Measurements from ENCODE around the gene DHDH. TPM values are rescaled to one million over a fixed set of nuclear protein-coding genes. Genes with fewer than 3 reads are reported as not detected.
"Not testable (repeated sequence)": the region's sequence is repeated elsewhere in the genome, so short reads cannot be mapped to it uniquely, and the experiment has no call there.

The DHDH gene
- total RNA-seq, 1 donor from 2014 or later = not detected

DNA sequence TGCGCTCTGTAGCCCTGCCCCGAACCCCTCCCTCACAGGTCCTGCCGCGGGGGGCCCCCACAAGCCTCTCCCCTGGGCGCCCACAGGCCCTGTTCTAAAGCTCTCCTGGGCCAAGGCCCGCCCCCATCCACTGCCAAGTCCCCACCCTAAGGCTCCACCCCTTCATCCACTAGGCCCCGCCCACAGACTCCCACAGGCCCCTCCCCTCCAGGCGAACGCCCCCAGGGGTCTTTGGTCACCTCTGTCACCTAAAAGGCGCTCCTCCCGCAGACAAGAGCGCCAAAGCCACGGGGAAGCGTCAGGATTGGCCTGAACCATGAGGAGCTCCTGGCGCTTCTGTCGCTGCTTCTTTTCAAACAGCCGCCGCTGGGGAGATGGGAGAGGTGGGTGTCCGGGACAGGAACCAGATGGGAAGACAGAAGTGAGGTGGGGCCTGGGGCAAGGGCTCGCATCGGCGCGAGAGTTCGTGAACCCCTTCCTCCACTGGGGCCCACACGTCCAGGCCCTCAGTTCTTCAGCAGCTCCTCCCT, 37.2 kb upstream of the DHDH start:
- Histone ChIP-seq H3K9me3 (no peaks in the 10 kb centered on the region), H3K27ac (peak overlapping the region in 1 of 2 donors; percentile 48), H3K4me3 (peak overlapping the region in 1 of 2 donors; percentile 59), H3K4me1 (peaks cover under 1 to 10% of the 10 kb centered on the region in 2 donors), H3K36me3 (no peaks in the 10 kb centered on the region), H3K27me3 (no peaks in the 10 kb centered on the region)
- no peak for DNase-seq (ENCODE audit: low spot score in 2 of 2)
- TF ChIP-seq, protein P1, sequence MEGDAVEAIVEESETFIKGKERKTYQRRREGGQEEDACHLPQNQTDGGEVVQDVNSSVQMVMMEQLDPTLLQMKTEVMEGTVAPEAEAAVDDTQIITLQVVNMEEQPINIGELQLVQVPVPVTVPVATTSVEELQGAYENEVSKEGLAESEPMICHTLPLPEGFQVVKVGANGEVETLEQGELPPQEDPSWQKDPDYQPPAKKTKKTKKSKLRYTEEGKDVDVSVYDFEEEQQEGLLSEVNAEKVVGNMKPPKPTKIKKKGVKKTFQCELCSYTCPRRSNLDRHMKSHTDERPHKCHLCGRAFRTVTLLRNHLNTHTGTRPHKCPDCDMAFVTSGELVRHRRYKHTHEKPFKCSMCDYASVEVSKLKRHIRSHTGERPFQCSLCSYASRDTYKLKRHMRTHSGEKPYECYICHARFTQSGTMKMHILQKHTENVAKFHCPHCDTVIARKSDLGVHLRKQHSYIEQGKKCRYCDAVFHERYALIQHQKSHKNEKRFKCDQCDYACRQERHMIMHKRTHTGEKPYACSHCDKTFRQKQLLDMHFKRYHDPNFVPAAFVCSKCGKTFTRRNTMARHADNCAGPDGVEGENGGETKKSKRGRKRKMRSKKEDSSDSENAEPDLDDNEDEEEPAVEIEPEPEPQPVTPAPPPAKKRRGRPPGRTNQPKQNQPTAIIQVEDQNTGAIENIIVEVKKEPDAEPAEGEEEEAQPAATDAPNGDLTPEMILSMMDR (IDR thresholded peaks at IDR 0.05) = no peak
- intact Hi-C loops (cut with DNase I) = no loop called here

DNA sequence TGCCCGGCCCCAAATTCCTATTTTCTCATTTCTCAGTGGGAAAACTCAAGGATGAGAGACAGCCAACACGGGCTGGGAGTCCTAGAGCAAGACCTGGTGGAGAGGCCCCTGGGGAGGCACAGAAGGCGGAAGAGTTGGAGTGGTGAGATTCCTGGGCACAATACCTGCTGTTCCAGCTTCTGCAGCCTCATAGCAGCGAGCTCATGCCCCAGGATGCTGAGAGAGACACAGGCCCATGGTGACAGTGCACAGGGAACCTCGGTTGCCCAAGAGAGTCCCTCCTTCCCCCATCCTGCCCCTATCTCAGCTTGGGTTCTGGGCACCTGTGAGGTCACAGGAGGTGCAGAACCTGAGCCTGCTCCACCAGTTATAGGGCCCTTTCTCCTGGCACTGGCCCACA, 36.3 kb upstream of the DHDH start:
- TF ChIP-seq, protein P1 (IDR thresholded peaks at IDR 0.05) = no peak

DNA sequence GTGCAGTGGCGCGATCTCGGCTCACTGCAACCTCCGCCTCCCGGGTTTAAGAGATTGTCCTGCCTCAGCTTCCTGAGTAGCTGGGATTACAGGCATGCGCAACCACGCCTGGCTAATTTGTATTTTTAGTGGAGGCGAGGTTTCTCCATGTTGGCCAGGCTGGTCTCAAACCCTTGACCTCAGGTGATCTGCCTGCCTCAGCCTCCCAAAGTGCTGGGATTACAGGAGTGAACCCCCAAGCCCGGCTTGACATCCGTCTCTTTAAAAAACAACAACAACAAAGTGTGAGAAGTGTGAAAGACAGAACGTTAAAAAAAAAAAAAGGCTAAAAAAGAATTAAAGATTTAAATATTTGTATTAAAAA, 34.1 kb upstream of the DHDH start:
- intact Hi-C loops (cut with DNase I); H3K36me3 ChIP-seq; H3K27me3 ChIP-seq; H3K9me3 ChIP-seq; DNase-seq (ENCODE audit: low spot score in 2 of 2): not testable (repeated sequence)
- Histone ChIP-seq H3K4me3 (peak overlapping the region in 1 of 2 donors; percentile 91), H3K27ac (peak overlapping the region; percentile 94 to 96), H3K4me1 (peaks cover 6 to 28% of the 10 kb centered on the region in 2 donors)

More for the DNA sequence above, 36.3 kb upstream of the DHDH start:
- no peak for DNase-seq (ENCODE audit: low spot score in 2 of 2)
- Histone ChIP-seq H3K27ac (peak overlapping the region in 1 of 2 donors; percentile 48), H3K4me1 (peaks cover 6 to 19% of the 10 kb centered on the region in 2 donors), H3K4me3 (no peak overlapping the region), H3K27me3 (no peaks in the 10 kb centered on the region), H3K9me3 (no peaks in the 10 kb centered on the region), H3K36me3 (peaks cover 0 to 4% of the 10 kb centered on the region in 2 donors)
- intact Hi-C loops (cut with DNase I) = no loop called here

DNA sequence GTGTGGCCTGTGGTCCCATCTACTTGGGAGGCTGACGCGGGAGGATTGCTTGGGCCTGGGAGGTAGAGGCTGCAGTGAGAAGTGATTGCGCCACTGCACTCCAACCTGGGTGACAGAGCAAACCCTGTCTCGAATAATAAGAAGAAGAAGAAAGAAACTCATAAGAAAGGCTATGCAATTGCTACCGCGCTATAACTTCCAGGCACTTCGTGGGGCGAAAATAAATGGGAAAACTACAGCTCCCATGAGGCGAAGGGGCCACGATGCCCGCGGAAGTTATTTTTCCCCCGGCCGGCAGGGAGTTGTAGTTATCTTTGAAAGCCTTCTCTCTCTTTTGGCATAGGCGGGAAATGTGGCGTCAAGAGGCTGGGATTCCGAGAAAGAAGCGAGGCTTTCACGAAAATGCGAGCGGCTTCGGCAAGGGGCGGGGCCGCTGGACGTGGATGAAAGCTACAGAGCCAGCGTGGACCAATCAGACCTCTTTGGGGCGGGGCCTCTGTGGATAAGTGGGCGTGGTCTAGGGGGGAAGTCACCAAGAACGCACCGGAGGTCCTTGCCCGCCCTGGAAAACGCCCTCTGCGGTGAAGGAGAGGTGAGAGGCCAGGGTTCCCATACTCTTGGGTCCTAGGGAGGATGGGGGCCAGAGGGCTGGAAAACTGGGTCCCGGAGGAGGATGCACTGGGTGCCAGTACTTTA, 33.6 kb upstream of the DHDH start, which contains the start of gene NUCB1:
NUCB1 (plus strand) TSS at position 532 of the 696 bp plus-strand sequence. CDS start 485 bp downstream, outside the sequence.
- Histone ChIP-seq H3K27ac (peak within 1 kb of the TSS; percentile 94 to 96), H3K36me3 (peaks cover 10 to 16% of the 10 kb centered on the region in 2 donors), H3K27me3 (no peaks in the 10 kb centered on the region), H3K9me3 (no peaks in the 10 kb centered on the region), H3K4me1 (peaks cover 6 to 28% of the 10 kb centered on the region in 2 donors), H3K4me3 (peak within 1 kb of the TSS; percentile 75 to 91)
- intact Hi-C loops (cut with DNase I) = loop anchor here (1.0 kb wide), 5 partner anchors 22 to 93 kb away; partner anchors contain the start of genes BAX, FTL, GYS1 and PPP1R15A
- TF ChIP-seq, protein P1 (IDR thresholded peaks at IDR 0.05) = peak; percentile 14 to 50 (median 31)
- DNase-seq (ENCODE audit: low spot score in 2 of 2) = peak; percentile 98 to 100

DNA sequence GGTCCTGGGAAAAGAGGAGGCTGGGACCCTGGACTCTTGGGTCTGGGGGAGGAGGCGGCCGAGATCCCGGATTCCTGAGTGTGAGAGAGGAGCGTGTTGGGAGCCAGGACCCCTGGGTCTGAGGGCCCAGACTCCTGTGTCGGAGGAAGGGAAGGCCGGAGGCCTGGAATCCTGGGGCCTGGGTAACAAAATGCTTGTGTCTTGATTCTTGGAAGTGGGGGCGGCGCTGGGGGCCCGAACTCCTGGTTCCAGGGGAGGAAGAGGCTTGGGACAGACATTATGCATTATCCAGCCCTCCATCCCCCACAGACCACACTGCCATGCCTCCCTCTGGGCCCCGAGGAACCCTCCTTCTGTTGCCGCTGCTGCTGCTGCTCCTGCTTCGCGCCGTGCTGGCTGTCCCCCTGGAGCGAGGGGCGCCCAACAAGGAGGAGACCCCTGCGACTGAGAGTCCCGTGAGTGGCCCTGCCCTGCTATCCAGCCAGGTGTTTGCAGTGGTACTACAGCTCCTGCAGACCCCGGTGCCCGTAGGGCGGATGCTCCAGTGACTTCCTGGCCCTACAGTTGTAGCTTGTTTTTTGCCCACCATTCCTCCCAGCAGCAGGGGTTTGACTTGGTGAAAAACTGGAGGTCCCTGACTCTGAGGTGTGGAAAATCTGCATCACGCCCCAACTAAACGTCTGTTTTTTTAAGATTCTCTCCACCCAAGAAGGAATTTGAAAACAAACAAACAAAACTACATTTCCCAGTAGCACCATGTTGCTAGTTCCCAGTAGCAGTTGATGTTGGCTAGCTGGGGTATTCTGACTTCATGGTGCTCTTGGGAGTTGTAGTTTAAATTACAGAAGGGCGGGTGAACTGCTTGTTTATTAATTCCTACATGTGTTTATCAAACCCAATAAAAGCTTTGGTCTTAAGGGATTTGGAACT, 32.8 kb upstream of the DHDH start:
- no peak for DNase-seq (ENCODE audit: low spot score in 2 of 2)
- H3K27me3 ChIP-seq = no peaks in the 10 kb centered on the region
- TF ChIP-seq, protein P1 (IDR thresholded peaks at IDR 0.05) = no peak
- H3K4me3 ChIP-seq = peak overlapping the region; percentile 75 to 91
- H3K4me1 ChIP-seq = peaks cover 6 to 28% of the 10 kb centered on the region in 2 donors
- no peaks in the 10 kb centered on the region for H3K9me3 ChIP-seq
- intact Hi-C loops (cut with DNase I) = loop anchor here (1.0 kb wide), 6 partner anchors 22 to 93 kb away; partner anchors contain the start of genes BAX, FTL, GYS1 and PPP1R15A
- H3K36me3 ChIP-seq = peaks cover 19 to 24% of the 10 kb centered on the region in 2 donors
- H3K27ac ChIP-seq = peak overlapping the region; percentile 94 to 96

DNA sequence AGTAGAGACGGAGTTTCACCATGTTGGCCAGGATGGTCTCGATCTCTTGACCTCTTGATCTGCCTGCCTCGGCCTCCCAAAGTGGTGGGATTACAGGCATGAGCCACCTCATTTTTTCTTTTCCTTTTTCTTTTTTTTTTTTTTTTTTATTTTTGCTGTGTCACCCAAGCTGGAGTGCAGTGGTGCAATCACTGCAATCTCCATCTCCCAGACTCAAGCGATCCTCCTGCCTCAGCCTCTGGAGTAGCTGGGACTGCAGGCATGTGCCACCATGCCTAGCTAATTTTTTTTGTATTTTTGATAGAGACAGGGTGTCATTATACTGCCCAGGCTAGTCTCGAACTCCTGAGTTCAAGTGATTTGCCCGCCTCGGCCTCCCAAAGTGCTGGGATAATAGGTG, 31.2 kb upstream of the DHDH start:
- intact Hi-C loops (cut with DNase I); H3K27me3 ChIP-seq; H3K9me3 ChIP-seq; DNase-seq (ENCODE audit: low spot score in 2 of 2); H3K27ac ChIP-seq: not testable (repeated sequence)
- H3K4me3 ChIP-seq = peak overlapping the region in 1 of 2 donors; percentile 12
- H3K4me1 ChIP-seq = peaks cover 6 to 28% of the 10 kb centered on the region in 2 donors
- peaks cover 34 to 37% of the 10 kb centered on the region in 2 donors for H3K36me3 ChIP-seq

DNA sequence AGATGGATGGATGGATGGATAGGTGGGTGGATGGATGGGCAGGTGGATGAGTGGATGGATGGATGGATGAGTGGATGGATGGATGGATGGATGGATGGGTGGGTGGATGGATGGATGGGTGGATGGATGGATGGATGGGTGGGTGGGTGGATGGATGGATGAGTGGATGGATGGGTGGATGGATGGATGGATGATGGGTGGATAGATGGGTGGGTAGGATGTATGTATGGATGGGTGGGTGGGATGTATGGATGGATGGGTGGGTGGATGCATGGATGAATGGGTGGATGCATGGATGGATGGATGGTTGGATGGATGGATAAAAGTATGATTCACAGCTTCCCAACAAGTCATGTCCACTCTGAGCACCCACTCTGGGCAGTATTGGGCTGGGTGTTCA, 29.7 kb upstream of the DHDH start:
- Histone ChIP-seq H3K36me3 (peaks cover 43 to 50% of the 10 kb centered on the region in 2 donors), H3K4me1 (peaks cover 6 to 28% of the 10 kb centered on the region in 2 donors)
- H3K4me3 ChIP-seq; DNase-seq (ENCODE audit: low spot score in 2 of 2); intact Hi-C loops (cut with DNase I); H3K9me3 ChIP-seq; H3K27me3 ChIP-seq; H3K27ac ChIP-seq: not testable (repeated sequence)

Measured in ascending aorta (tissue), 2 donors.